AML-193 (cell line): ENCODE measurements around the gene FNDC7.
"Not testable (repeated sequence)": the region's sequence is repeated elsewhere in the genome, so short reads cannot be mapped to it uniquely, and the experiment has no call there.

Experiments
- DNase-seq, 2 experiments: peaks; one replicate each; lab custom pipeline; 2025; lab: John Stamatoyannopoulos, UW

Gene FNDC7

DNA sequence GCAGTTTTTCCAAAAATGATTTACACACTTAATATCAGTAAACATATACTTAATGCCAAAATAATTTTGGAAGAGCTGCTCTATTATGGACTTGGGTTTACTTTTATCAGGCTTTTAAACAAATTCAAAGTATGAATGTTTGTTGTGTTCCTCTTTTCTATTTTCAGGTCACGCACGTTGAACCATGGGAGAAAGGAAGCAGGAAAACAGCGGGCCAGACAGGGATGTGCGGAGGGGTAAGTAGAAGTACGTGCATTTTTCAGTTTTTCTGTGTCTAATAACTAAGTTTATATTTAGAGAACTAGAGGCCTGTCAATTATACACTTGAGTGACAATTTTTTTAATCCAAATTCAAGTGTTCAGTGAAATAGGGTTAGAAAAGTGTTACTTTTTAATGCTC is 17.2 kb upstream of the FNDC7 start:
- DNase-seq, result peak in 1 of 2 experiments; percentile 20

DNA sequence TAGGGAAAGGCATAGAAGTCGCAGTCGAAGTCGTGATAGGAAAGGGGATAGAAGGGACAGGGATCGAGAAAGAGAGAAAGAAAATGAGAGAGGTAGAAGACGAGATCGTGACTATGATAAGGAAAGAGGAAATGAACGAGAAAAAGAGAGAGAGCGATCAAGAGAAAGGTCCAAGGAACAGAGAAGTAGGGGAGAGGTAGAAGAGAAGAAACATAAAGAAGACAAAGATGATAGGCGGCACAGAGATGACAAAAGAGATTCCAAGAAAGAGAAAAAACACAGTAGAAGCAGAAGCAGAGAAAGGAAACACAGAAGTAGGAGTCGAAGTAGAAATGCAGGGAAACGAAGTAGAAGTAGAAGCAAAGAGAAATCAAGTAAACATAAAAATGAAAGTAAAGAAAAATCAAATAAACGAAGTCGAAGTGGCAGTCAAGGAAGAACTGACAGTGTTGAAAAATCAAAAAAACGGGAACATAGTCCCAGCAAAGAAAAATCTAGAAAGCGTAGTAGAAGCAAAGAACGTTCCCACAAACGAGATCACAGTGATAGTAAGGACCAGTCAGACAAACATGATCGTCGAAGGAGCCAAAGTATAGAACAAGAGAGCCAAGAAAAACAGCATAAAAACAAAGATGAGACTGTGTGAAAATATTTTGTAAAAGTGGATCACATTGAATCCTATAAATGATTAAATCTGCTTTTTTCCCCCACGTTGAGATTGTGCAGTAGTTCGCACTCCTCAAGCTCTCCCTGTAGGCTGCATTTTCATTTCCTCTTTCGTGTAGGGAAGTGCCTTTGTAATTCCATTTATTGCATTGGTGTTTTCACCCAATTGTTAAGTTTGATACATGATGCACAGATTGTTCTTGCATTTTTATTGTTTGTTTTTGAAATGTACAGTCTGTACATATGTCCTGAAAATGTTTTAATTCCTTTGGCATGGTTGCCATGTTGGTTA is 13.1 kb upstream of the FNDC7 start:
- DNase-seq, result no peak

DNA sequence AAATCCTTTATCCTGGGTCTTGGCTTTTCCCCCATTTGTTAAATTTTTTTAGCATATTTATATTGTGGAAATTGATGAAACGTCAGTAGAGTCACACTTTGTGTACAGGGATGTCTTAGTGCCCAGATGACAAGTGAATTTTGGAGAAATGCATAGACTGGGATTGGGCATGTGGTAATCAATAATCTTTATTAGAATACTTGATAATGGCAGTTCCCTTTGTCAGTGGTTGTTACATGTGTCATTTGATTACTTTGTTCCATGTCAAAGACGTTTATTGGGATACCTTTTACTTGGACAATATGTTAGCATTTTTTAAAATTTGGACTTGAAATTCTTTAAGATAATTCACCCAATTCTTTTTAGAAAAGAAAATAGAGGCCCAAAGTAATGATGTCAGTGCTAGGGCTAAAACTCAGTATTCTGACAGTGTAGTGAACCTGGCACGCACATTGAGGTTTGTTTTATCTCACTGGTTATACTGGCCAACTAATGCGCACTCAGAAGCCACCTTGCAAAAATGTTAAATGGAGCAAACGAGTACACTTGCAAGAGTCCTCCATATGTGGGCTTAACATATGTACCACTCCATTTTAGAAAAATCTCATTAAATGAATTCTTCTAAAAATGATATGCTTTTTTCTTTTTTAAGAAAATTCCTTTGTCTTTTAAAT is 11.4 kb upstream of the FNDC7 start:
- no peak for DNase-seq

DNA sequence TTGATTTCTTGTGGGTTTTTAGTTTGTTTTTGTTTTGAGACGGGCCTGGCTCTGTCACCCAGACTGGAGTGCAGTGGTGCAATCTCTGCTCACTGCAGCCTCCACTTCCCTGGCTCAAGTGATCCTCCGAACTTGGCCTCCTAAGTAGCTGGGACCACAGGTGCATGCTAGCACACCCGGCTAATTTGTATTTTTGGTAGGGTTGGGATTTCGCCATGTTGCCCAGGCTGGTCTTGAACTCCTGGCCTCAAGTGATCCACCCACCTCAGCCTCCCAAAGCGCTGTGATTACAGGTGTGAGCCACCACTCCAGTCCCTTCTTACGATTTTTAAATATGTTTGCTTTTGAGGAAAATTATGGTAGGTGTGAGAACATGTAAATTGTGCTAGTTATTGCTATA is 10.6 kb upstream of the FNDC7 start:
- not testable (repeated sequence) for DNase-seq

DNA sequence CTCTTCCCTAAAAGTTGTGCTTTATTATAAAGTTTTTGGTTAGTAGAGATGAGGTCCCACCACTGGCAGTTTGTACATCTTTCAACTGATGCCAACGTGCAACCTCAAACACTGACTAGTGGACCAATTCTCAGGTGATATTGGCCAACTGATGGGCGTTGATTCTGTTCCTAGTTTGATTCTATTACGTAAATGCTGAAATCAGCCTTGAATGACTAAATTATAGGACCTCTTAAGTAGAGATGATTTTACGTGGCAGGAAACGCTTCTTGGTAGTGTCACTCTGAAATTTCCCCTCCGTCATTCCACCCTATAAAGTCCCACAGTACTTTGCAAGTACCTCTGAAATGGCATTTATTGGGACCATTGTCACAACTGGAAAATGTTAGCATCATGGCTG is 8.8 kb upstream of the FNDC7 start:
- no peak for DNase-seq

DNA sequence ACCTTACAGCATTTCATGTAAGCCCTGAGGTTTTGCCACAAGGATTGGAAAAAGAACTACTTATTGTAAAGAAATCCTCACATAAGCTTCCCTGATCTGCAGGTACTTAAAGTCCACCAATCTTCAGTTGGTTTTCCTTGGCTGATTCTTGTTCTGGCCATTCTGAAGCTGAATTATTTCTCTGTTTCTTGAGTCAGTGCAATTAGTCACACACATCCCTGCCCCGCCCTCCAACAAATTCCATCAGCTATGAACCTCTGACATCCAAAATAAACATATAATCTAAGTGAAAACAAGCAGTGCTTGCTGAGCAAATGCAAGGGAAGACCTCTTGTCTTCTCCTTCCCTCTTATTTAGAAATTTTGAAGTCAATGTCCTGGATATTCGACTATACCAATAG is 8.2 kb upstream of the FNDC7 start:
- DNase-seq, result no peak

DNA sequence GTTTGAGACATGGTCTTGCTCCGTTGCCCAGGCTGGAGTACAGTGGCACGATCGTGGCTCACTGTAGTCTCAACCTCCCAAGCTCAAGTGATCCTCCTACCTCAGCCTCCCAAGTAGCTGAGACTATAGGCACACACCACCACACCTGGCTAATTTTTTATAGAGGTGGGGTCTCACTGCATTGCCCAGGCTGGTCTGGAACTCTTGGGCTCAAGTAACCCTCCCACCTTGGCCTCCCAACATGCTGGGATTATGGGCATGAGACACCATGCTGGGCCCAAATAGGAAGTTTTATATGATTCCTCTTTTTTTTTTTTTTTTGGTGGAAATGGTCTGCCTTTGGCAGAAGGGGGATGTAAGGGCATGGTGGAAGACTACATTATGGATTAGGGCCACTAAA is 6.1 kb upstream of the FNDC7 start:
- DNase-seq, result no peak

DNA sequence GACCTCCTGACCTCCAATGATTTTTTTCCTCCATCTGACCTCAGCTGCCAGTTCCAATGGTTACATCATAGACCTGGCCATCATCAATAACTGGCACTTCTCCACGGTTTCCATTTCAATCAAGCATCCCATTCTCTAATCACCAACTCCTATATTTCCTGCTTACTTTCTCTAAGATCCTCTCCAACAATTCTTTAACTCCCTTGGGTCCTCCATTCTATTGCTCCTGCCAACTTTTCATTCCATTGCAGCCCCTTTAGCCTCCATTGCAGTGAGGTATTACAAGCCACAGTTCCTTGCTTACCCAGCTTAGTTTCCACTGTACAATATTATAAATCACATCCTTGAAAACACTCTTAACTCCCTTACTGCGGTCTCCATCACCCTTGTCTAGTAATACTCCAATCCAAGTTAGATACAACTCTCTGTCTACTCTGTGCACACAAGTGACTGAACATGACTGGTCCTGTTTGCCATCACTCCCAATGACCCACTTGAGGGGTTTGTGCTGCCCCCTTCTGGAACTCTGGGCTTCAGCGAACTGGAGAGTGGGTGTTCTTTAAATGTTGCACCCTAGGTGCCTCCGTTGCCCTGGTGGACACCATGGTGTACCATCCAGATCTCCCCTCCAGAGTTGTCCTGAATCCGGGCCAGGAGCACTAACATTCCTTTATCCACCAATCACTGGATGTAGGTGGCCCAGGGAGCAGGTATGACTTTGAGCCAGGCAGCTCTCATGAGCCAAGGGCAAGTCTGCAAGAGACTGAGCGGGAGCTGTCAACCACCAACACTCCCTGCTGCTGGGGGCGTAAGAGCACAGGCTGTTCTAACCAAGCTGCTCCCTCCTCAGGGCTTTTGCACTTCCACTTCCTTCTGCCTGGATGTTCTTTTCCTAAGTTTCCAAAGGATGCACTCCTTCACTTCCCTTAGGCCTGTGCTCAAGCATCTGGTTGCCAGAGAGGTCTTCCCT is 3.7 kb upstream of the FNDC7 start:
- DNase-seq, result peak; percentile 10 to 25

DNA sequence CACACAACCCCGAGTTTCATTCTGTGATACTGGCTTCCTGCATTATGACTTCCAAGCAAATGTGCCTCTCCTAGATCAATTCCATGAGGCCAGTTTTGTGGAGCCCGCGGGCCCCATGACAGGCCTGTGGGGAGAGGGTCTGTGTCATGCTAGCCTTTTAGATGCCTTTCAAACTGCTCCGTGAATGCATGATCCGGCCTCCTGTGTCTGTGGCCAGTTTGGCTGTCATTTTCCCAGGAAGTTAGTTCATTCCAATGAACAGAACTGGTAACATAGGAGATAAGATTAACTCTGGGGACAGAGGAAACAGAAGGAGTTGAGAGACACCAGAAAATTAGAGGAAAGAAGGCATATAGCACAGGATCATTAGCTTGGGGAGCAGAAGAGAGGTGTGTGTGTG is 3.2 kb downstream of the FNDC7 start:
- no peak for DNase-seq

DNA sequence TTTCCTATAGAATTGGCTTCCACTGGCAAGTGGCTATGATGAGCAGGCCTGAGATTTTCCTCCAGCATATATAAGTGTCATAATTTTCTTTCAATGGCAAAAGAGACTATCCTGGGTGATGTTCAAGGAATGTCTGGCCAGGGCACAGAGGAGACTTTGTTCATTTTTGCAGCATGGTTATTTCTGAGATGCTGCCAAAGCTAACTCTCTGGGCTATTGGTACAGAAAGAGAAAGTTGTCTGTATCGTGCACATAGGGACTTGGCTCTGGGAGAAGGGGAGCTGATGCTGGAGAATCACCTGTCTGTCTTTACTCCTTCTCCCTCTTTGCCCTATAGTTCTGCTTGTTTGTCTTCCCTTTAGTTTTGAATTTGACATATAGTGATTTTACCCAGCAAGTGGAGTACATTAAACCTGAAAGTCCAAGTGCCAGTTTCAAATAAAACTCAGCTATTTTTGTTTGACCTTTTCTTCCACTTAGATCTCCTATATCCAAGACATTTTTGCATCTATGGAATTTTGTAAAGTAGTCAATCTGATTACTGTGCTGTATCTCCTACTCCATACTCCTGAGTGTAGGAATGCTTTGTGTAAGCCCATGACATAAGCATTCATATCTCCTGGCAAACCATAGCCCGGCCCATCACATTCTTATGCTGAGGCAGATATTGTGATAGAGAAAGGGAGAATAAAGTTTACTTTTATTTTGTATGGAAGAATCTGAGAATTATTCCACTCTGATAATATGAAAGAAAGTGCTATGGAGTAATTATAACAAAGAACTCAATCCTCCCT is 3.9 kb downstream of the FNDC7 start:
- no peak for DNase-seq

DNA sequence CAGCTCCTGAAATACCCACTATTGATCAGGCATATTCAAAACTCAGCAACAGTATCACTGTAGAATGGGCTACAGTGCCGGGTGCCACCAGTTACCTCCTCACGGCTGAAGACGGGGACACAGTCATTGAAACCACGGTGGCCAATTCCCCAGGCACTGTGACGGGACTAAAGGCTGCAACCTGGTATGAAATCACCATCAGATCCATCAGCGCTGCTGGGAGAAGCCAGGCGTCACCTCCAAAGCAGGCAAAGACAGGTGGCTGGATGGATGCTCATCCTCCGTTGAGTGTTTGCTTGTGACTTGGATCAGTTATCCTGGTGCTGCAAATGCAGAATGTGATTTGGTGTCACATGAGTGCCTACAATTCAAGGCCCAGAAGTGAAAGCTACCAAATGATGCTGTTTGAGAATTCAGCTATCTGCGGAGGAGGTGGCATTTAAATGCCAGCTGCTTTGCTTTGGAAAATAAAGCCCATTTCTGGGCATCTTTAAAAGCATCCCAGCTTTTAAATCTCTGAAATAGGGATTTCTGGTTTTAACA is 5.1 kb downstream of the FNDC7 start:
- DNase-seq, result no peak

DNA sequence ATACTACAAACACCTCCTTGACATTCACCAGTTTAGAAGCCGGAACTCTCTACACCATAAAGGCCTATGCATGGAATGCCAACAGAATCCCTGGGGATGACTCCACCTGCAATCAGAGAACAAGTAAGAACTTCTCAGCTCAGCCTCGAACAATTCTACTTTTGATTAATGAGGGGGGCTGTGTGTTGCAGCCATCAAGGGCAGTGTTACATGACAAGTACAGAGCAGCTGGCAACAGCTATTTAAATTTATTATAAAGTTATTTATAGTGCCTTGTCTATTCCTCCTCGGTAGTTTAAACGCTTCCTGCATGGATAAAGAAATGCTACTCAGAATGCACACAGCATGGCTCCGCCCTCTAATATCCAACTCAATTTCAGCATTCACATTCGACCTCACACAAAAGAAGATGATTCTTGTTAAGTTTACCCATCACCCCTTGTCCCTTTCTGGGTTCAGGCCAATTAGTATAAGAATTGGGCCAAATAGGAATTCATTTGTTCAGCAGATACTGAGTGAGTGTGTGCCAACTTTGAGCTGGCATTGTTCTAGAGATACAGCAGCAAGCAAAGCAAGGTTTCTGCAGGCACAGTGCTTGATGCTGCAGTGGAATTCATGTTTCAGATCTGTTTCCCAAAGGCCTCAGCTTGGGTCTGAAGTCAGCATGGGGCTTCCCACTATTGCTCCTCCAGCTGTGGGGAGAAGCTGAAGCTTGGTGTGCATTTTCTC is 6.4 kb downstream of the FNDC7 start:
- no peak for DNase-seq

DNA sequence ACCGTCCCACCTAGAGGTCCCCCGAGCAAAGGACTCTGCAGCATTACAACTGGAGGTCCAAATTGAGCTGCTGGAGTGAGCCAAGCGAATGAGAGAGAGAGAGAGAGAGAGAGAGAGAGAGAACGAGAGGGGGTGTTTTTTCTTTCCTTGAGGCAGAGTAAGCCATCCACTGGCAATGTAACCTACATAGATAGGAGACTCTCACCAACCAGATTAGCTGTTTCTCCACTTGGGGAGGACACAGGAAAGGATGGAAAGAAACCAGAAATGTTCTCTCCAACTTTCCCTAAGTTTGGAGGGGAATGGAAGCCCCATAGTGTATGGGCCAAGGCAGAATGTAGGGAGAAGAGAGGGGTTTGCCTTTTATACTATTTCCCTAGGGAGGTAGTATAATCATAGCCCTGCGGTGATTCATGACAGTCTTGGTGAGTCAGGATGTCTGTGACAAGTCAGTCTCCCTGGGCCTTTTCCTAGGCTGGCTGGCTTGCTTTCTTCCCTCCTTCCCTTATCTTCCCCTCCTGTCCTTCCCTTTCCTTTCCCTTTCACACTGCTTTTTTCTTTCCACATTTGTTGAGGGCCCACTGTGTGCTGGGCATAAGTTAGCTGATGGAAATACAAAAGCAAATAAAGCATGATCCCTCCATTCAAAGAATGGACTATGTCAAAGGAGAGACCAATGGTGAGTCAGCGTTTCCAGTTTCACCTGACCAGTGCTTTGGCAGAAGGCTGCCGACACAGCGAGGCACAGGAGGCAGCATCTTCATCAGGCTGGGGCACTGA is 7.1 kb downstream of the FNDC7 start:
- no peak for DNase-seq

DNA sequence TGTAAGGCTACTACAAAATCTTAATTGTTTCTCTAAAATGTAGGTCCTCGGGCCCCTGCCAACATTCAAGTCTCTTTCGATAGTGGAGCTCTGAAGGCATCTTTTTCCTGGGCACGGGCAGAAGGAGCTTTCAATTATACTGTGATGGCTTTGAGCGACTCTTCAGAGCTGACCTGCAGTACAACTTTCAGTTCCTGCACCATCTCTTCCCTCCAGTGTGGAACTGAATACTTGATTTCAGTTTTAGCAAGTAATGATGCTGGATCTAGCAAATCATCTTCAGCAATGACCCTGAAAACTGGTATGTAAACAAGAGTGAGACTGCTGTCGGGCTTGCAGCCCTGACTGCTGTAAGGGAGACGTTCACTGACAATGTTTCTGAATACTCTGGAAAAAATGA is 9.6 kb downstream of the FNDC7 start:
- no peak for DNase-seq

DNA sequence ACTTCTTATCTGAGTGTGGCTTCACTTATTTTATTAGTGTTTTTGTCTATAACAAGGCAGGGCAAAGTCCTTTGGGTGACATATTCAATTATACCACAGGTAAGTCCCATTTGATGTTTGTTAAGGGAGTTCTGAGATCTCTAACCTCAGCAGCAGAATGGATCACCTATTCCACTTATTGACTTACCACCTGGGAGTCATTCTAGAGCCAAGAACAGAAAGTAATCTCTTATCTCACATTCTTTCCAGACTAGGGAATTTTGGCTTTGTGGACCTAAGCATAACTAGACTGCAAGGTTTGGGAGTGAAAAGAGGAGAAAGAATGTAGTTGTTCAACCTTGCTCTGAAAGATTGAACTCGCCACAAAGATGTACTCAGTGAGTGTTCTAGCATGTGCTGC is 13.2 kb downstream of the FNDC7 start:
- no peak for DNase-seq

DNA sequence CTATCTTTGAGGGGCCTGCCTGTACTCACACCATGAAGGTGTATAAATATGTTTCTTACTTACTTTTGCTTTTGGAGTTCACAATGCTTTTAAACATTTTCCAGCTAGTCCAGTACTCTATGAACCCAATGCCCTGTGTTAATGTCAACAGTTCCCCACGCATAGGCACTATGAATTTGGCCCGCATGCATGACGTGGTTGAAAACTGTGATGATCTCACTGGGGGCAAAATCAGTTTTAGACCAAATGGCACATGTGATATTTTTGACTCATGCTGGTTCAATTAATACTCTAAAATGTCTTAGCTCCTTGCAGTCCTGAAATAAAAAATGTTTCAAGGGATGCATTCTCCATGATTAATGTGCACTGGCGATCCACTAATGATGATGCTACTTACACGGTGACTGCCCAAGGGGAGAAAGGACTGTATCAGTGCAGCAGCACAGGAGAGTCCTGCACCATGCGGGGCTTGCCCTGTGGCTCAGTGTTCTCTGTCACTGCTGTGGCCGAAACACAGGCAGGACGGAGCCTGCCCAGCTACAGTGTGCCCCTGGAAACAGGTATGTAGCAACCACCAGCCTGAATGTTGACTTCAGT is 15.7 kb downstream of the FNDC7 start:
- DNase-seq, result no peak

DNA sequence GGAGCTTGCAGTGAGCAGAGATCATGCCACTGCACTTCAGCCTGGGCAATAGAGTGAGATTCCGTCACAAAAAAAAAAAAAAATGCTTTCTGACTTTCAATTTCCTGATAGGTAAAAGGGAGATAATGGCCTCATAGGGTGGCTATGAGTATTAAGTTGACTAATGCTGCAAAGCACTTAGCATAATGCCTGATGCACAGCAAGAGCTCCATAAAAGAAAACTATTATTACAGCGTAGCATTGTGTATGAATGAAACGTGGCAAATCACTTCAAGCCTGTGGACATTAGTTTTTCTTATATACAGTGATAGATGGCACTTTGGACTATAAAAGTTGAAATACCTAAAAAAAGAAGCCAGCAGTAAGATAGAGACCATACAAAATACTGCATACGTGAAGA is 16.8 kb downstream of the FNDC7 start:
- DNase-seq, result no peak

DNA sequence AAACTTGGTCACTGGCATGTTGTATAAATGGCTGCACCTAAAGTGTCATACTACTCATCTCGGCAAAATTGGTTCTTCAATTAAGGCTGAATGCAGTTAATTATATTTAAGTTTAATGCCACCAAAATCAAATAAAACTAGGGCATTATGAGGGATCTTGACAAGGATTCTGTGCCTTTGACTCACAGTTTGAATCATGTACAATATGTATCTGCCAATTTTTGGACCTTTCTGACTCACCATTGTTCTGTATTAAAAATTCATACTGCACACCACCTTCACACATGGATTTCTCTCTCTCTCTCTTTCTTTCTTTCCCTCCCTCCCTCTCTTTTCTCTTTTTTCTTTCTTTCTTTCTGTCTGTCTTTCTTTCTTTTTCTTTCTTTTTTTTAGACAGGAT is 19.7 kb downstream of the FNDC7 start:
- DNase-seq, result no peak

DNA sequence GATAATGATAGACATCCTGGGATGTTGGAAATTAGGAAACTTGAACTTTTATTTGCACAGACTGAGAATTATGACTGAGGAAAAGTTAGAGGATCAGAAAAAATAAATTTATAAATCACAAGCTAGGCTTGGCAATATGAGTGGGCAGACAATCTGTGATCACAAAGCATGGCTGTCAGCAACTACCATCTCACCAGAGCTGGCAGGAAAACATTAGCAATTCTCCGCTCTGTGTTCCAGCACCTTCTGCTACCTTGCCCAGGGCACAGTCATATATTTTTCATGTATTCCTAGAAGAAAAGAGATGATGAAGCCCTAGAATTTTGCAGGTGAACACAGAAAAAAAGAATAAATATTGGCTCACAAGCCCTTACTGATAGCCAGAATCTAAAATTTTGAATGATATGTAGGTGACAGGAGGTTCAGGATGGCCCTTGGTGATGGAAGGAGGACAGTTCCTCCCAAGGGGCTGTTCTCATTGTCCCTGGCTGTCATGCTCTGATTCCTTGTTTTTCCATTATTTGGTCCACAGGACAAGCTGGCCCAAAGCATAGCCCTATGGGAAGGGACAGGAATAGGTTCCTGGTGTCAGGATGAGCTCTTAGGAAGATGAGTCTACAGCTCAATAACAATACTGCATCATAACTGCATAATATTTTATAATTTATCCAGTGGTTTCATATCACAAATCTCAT is 21.6 kb downstream of the FNDC7 start:
- DNase-seq, result no peak
